Measurements from ENCODE around the gene TMEM131L. TPM values are rescaled to one million over a fixed set of nuclear protein-coding genes. Genes with fewer than 3 reads are reported as not detected.
"Not testable (repeated sequence)": the region's sequence is repeated elsewhere in the genome, so short reads cannot be mapped to it uniquely, and the experiment has no call there.

Gene TMEM131L
- total RNA-seq, 1 donor from 2014 or later: 18.6 TPM

DNA sequence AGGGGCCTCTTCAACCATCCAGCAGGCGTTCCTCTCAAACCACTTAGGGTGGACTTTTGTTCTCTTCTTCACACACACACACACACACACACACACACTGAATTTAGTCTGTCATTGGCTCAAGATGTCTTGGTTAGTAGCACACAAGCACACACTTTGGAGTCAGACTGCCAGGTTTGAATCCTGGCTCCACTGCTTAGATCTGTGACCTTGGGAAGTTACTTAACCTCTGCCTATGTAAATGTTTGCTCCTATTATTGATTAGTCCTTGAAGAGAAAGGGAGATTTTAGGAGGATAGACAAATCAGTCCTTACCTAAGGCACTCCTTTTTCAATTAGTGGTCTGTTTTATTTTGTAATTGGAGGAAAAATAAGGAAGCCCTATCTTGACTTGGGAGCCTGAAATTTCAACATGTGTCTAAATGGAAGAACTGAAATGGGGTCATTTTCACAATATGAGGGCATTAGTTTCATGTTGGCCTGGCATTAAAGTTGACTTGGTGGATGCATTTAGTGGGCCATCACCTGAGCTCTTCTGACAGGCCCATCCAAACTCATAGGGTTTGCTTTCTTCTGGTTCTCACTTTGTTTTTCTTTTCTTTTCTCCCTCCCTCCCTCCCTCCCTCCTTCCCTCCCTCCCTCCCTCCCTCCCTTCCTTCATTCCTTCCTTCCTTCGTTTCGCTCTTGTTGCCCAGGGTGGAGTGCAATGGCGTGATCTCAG lies 13.3 kb upstream of the TMEM131L start:
- no peak overlapping the region for H3K9ac ChIP-seq (ENCODE audit: low read length)
- Mint-ChIP-seq H3K27ac (ENCODE audit: unreplicated experiment) (no peak overlapping the region), H3K9me3 (ENCODE audit: unreplicated experiment) (peaks cover 2% of the 10 kb centered on the region), H3K4me1 (ENCODE audit: low read depth, unreplicated experiment) (peaks cover 5% of the 10 kb centered on the region), H3K36me3 (ENCODE audit: low read depth, unreplicated experiment) (no peaks in the 10 kb centered on the region), H3K4me3 (ENCODE audit: unreplicated experiment) (no peak overlapping the region), H3K27me3 (ENCODE audit: low read depth, unreplicated experiment) (peaks cover 2% of the 10 kb centered on the region)
- H3K27me3 ChIP-seq (ENCODE audit: insufficient read depth, low read length): no peaks in the 10 kb centered on the region
- no peaks in the 10 kb centered on the region for H3K4me1 ChIP-seq (ENCODE audit: insufficient read depth, low read length)
- peak overlapping the region; percentile 75 for H2AFZ ChIP-seq (ENCODE audit: low read depth, low read length)
- TF ChIP-seq CTCF (IDR thresholded peaks at IDR 0.05; ENCODE audit: insufficient read depth, low read depth, low read length): no peak
- TF ChIP-seq EZH2 (IDR thresholded peaks at IDR 0.05; ENCODE audit: insufficient read depth, low read length): no peak
- no peaks in the 10 kb centered on the region for H3K36me3 ChIP-seq (ENCODE audit: insufficient read depth, low read length)
- FAIRE-seq (no peak), DNase-seq (ENCODE audit: low read depth) (no peak)
- no peak overlapping the region for H3K27ac ChIP-seq (ENCODE audit: low read depth, low read length)
- no peaks in the 10 kb centered on the region for H3K79me2 ChIP-seq (ENCODE audit: insufficient read depth, low read length)
- no peak overlapping the region for H3K4me3 ChIP-seq (ENCODE audit: insufficient read depth, low read depth, low read length)
- H4K20me1 ChIP-seq (ENCODE audit: insufficient read depth, low read length): no peaks in the 10 kb centered on the region
- no peak overlapping the region for H3K4me2 ChIP-seq (ENCODE audit: low read length)
- H3K9me3 ChIP-seq (ENCODE audit: insufficient read depth, low read depth, low read length): no peaks in the 10 kb centered on the region

GRCh38 chr4:153453402-153453801 lies 12.8 kb upstream of the TMEM131L start:
- Mint-ChIP-seq H3K27ac (ENCODE audit: unreplicated experiment) (no peak overlapping the region), H3K36me3 (ENCODE audit: low read depth, unreplicated experiment) (no peaks in the 10 kb centered on the region), H3K4me3 (ENCODE audit: unreplicated experiment) (no peak overlapping the region), H3K27me3 (ENCODE audit: low read depth, unreplicated experiment) (peaks cover 2% of the 10 kb centered on the region), H3K4me1 (ENCODE audit: low read depth, unreplicated experiment) (peaks cover 5% of the 10 kb centered on the region), H3K9me3 (ENCODE audit: unreplicated experiment) (peaks cover 2% of the 10 kb centered on the region)
- Histone ChIP-seq H3K4me2 (ENCODE audit: low read length) (no peak overlapping the region), H3K27ac (ENCODE audit: low read depth, low read length) (no peak overlapping the region), H2AFZ (ENCODE audit: low read depth, low read length) (no peak overlapping the region), H4K20me1 (ENCODE audit: insufficient read depth, low read length) (no peaks in the 10 kb centered on the region), H3K36me3 (ENCODE audit: insufficient read depth, low read length) (no peaks in the 10 kb centered on the region), H3K27me3 (ENCODE audit: insufficient read depth, low read length) (no peaks in the 10 kb centered on the region), H3K79me2 (ENCODE audit: insufficient read depth, low read length) (no peaks in the 10 kb centered on the region), H3K9me3 (ENCODE audit: insufficient read depth, low read depth, low read length) (no peaks in the 10 kb centered on the region), H3K4me3 (ENCODE audit: insufficient read depth, low read depth, low read length) (no peak overlapping the region), H3K4me1 (ENCODE audit: insufficient read depth, low read length) (no peaks in the 10 kb centered on the region), H3K9ac (ENCODE audit: low read length) (no peak overlapping the region)
- no peak for TF ChIP-seq EZH2 (IDR thresholded peaks at IDR 0.05; ENCODE audit: insufficient read depth, low read length)
- DNase-seq (ENCODE audit: low read depth) (no peak), FAIRE-seq (no peak)

DNA sequence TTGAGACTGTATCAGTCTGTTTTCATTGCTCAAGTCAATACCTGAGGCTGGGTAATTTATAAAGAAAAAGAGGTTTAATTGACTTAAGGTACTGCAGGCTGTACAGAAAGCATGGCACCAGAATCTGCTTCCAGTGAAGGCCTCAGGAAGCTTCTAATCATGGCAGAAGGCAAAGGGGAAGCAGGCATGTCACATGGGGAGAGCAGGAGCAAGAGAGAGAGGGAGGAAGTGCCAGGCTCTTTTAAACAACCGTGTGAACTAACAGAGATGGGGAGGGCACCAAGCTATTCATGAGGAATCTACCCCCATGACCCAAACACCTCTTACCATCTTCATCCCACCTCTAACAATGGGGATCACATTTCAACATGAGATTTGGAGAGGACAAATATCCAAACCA lies 7.2 kb upstream of the TMEM131L start:
- peaks cover 2% of the 10 kb centered on the region for H3K9me3 Mint-ChIP-seq (ENCODE audit: unreplicated experiment)
- TF ChIP-seq EZH2 (IDR thresholded peaks at IDR 0.05; ENCODE audit: insufficient read depth, low read length): no peak
- TF ChIP-seq CTCF (IDR thresholded peaks at IDR 0.05; ENCODE audit: insufficient read depth, low read depth, low read length): no peak
- Histone ChIP-seq H3K27ac (ENCODE audit: low read depth, low read length) (no peak overlapping the region), H4K20me1 (ENCODE audit: insufficient read depth, low read length) (no peaks in the 10 kb centered on the region), H2AFZ (ENCODE audit: low read depth, low read length) (no peak overlapping the region), H3K79me2 (ENCODE audit: insufficient read depth, low read length) (no peaks in the 10 kb centered on the region), H3K4me2 (ENCODE audit: low read length) (no peak overlapping the region), H3K36me3 (ENCODE audit: insufficient read depth, low read length) (no peaks in the 10 kb centered on the region), H3K9ac (ENCODE audit: low read length) (no peak overlapping the region), H3K4me3 (ENCODE audit: insufficient read depth, low read depth, low read length) (no peak overlapping the region), H3K27me3 (ENCODE audit: insufficient read depth, low read length) (no peaks in the 10 kb centered on the region), H3K9me3 (ENCODE audit: insufficient read depth, low read depth, low read length) (no peaks in the 10 kb centered on the region), H3K4me1 (ENCODE audit: insufficient read depth, low read length) (no peaks in the 10 kb centered on the region)
- no peaks in the 10 kb centered on the region for H3K4me1 Mint-ChIP-seq (ENCODE audit: low read depth, unreplicated experiment)
- H3K36me3 Mint-ChIP-seq (ENCODE audit: low read depth, unreplicated experiment): no peaks in the 10 kb centered on the region
- no peak overlapping the region for H3K27ac Mint-ChIP-seq (ENCODE audit: unreplicated experiment)
- DNase-seq (ENCODE audit: low read depth) (no peak), FAIRE-seq (no peak)
- no peak overlapping the region for H3K4me3 Mint-ChIP-seq (ENCODE audit: unreplicated experiment)
- no peaks in the 10 kb centered on the region for H3K27me3 Mint-ChIP-seq (ENCODE audit: low read depth, unreplicated experiment)

DNA sequence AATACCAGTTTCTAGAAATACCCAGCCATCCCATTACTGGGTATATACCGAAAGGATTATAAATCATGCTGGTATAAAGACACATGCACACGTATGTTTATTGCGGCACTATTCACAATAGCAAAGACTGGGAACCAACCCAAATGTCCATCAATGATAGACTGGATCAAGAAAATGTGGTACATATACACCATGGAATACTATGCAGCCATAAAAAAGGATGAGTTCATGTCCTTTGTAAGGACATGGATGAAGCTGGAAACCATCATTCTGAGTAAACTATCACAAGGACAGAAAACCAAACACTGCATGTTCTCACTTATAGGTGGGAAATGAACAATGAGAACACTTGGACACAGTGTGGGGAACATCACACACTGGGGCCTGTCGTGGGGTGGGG lies 4.6 kb upstream of the TMEM131L start:
- H3K4me1 Mint-ChIP-seq (ENCODE audit: low read depth, unreplicated experiment); H3K9me3 Mint-ChIP-seq (ENCODE audit: unreplicated experiment): not testable (repeated sequence)

More for the DNA sequence above, 4.6 kb upstream of the TMEM131L start:
- H3K4me1 ChIP-seq (ENCODE audit: insufficient read depth, low read length); H3K79me2 ChIP-seq (ENCODE audit: insufficient read depth, low read length); H3K36me3 ChIP-seq (ENCODE audit: insufficient read depth, low read length); H3K36me3 Mint-ChIP-seq (ENCODE audit: low read depth, unreplicated experiment); H2AFZ ChIP-seq (ENCODE audit: low read depth, low read length); H3K27me3 Mint-ChIP-seq (ENCODE audit: low read depth, unreplicated experiment); H3K4me3 Mint-ChIP-seq (ENCODE audit: unreplicated experiment); H3K27me3 ChIP-seq (ENCODE audit: insufficient read depth, low read length); DNase-seq (ENCODE audit: low read depth); H3K27ac ChIP-seq (ENCODE audit: low read depth, low read length); H3K4me3 ChIP-seq (ENCODE audit: insufficient read depth, low read depth, low read length); FAIRE-seq; H3K4me2 ChIP-seq (ENCODE audit: low read length); H4K20me1 ChIP-seq (ENCODE audit: insufficient read depth, low read length); H3K9me3 ChIP-seq (ENCODE audit: insufficient read depth, low read depth, low read length); H3K9ac ChIP-seq (ENCODE audit: low read length); H3K27ac Mint-ChIP-seq (ENCODE audit: unreplicated experiment): not testable (repeated sequence)

All from astrocyte (in vitro differentiated cells and primary cell).